WTC11 (cell line): ENCODE measurements around the gene FGFR2. TPM values are rescaled to one million over a fixed set of nuclear protein-coding genes. Genes with fewer than 3 reads are reported as not detected.

Experiments
- ATAC-seq: fragments of 200-7000 bp; cut with Tn5 transposase; 2 replicates; pipeline ENCODE4 v1.10.0; 2021; ENCODE audit warnings: mild to moderate bottlenecking, moderate library complexity
- CTCF ChIA-PET: fragments of 300-600 bp; sonication (Branson Sonifier 250); formaldehyde crosslinking; loops from one replicate; lab custom pipeline; 2021; ENCODE audit warnings: antibody characterized with exemption; lab: Charles Lee
- POLR2A ChIA-PET: fragments of 350-600 bp; sonication (Branson Sonifier 250); formaldehyde crosslinking; loops from one replicate; lab custom pipeline; 2021; ENCODE audit warnings: antibody characterized with exemption; lab: Charles Lee
- DNase-seq: peaks from one replicate; pipeline ENCODE4 v3.0.0; 2021; ENCODE audit warnings: low spot score
- H3K27ac Mint-ChIP-seq: 2 replicates; pipeline ENCODE4 v1.8.0; 2021; ENCODE audit warnings: mixed read lengths
- H3K27me3 Mint-ChIP-seq: 2 replicates; pipeline ENCODE4 v1.8.0; 2021; ENCODE audit warnings: low read depth, mild to moderate bottlenecking, moderate library complexity, mixed read lengths
- H3K36me3 Mint-ChIP-seq: 2 replicates; pipeline ENCODE4 v1.8.0; 2021; ENCODE audit warnings: mixed read lengths
- H3K4me1 Mint-ChIP-seq: 2 replicates; pipeline ENCODE4 v1.8.0; 2022; ENCODE audit warnings: mixed read lengths
- H3K4me3 Mint-ChIP-seq: 2 replicates; pipeline ENCODE4 v1.8.0; 2021; ENCODE audit warnings: mild to moderate bottlenecking, moderate library complexity, mixed read lengths
- H3K9me3 Mint-ChIP-seq: 2 replicates; pipeline ENCODE4 v1.8.0; 2021; ENCODE audit warnings: mixed read lengths
- ATF3 ChIP-seq: sonication (generic); formaldehyde crosslinking; conservative IDR thresholded peaks from 2 replicates; pipeline ENCODE4 v1.8.1; 2022; ENCODE audit warnings: mild to moderate bottlenecking, missing genetic modification reagents
- CDX4 ChIP-seq: fragments of 250-450 bp; sonication (Bioruptor Pico); IDR thresholded peaks from 2 replicates; pipeline ENCODE4 v1.9.0; 2021; ENCODE audit warnings: moderate library complexity, mild to moderate bottlenecking, inconsistent platforms, borderline replicate concordance
- CREM ChIP-seq: sonication (generic); formaldehyde crosslinking; IDR thresholded peaks from 2 replicates; pipeline ENCODE4 v1.8.1; 2022; ENCODE audit warnings: mild to moderate bottlenecking, missing genetic modification reagents, moderate library complexity
- FOXK1 ChIP-seq: sonication (generic); formaldehyde crosslinking; IDR thresholded peaks from 2 replicates; pipeline ENCODE4 v1.8.0; 2022; ENCODE audit warnings: mild to moderate bottlenecking, moderate library complexity, missing genetic modification reagents
- GRHL2 ChIP-seq: fragments of 250-450 bp; sonication (Bioruptor Pico); IDR thresholded peaks from 2 replicates; pipeline ENCODE4 v1.8.0; 2022; ENCODE audit warnings: mild to moderate bottlenecking, moderate library complexity; ENCODE audit not compliant: insufficient replicate concordance, severe bottlenecking
- GTF2I ChIP-seq: fragments of 250-450 bp; sonication (Bioruptor Pico); conservative IDR thresholded peaks from 2 replicates; pipeline ENCODE4 v1.4.0; 2021; ENCODE audit warnings: mild to moderate bottlenecking
- HMGA2 ChIP-seq: fragments of 250-450 bp; sonication (Bioruptor Pico); IDR thresholded peaks from 2 replicates; pipeline ENCODE4 v1.4.0; 2021; ENCODE audit warnings: mild to moderate bottlenecking, moderate library complexity
- MYBL2 ChIP-seq: sonication (generic); formaldehyde crosslinking; IDR thresholded peaks from 2 replicates; pipeline ENCODE4 v1.8.1; 2023; ENCODE audit warnings: mild to moderate bottlenecking, moderate library complexity, missing genetic modification reagents
- PRRX2 ChIP-seq: fragments of 250-450 bp; sonication (Bioruptor Pico); IDR thresholded peaks from 2 replicates; pipeline ENCODE4 v1.8.0; 2021; ENCODE audit warnings: mild to moderate bottlenecking
- USF1 ChIP-seq: sonication (generic); formaldehyde crosslinking; IDR thresholded peaks from 2 replicates; pipeline ENCODE4 v1.8.0; 2022; ENCODE audit warnings: mild to moderate bottlenecking, missing genetic modification reagents
- ZBTB21 ChIP-seq: sonication (generic); formaldehyde crosslinking; IDR thresholded peaks from 2 replicates; pipeline ENCODE4 v1.8.1; 2023; ENCODE audit warnings: mild to moderate bottlenecking, missing genetic modification reagents, borderline replicate concordance
- ZBTB43 ChIP-seq: sonication (generic); formaldehyde crosslinking; IDR thresholded peaks from 2 replicates; pipeline ENCODE4 v1.8.1; 2023; ENCODE audit warnings: mild to moderate bottlenecking, missing genetic modification reagents
- ZNF121 ChIP-seq: sonication (generic); formaldehyde crosslinking; IDR thresholded peaks from 2 replicates; pipeline ENCODE4 v1.8.0; 2023; ENCODE audit warnings: missing genetic modification reagents
- ZNF138 ChIP-seq: sonication (generic); formaldehyde crosslinking; conservative IDR thresholded peaks from 2 replicates; pipeline ENCODE4 v1.8.1; 2022; ENCODE audit warnings: mild to moderate bottlenecking, moderate library complexity, missing genetic modification reagents
- ZNF263 ChIP-seq: sonication (generic); formaldehyde crosslinking; IDR thresholded peaks from 2 replicates; pipeline ENCODE4 v1.8.1; 2022; ENCODE audit warnings: low read depth, mild to moderate bottlenecking, moderate library complexity, missing genetic modification reagents
- ZNF512 ChIP-seq: sonication (generic); formaldehyde crosslinking; IDR thresholded peaks from 2 replicates; pipeline ENCODE4 v1.8.1; 2022; ENCODE audit warnings: missing genetic modification reagents, borderline replicate concordance
- total RNA-seq: library from RNA; stranded (reverse); gene quantifications from 3 replicates; pipeline ENCODE4 v1.2.3, GENCODE V29; 2021
- TF ChIP-seq, protein P1 (sequence below): sonication (generic); formaldehyde crosslinking; IDR thresholded peaks from 2 replicates; pipeline ENCODE4 v1.8.0; 2022; ENCODE audit warnings: mild to moderate bottlenecking, missing genetic modification reagents
- TF ChIP-seq, protein P2 (sequence below): sonication (generic); formaldehyde crosslinking; IDR thresholded peaks from 2 replicates; pipeline ENCODE4 v1.8.1; 2023; ENCODE audit warnings: mild to moderate bottlenecking, moderate library complexity, missing genetic modification reagents
- TF ChIP-seq, protein P3 (sequence below): sonication (generic); formaldehyde crosslinking; IDR thresholded peaks from 2 replicates; pipeline ENCODE4 v1.8.1; 2022; ENCODE audit warnings: low read depth, mild to moderate bottlenecking, moderate library complexity, missing genetic modification reagents, borderline replicate concordance

FGFR2 gene
- total RNA-seq, 1 experiment from 2014 or later, result 95.0 TPM

- TF ChIP-seq ZBTB43 (CRISPR knock-in tag) (no peak), USF1 (CRISPR knock-in tag) (peak; percentile 12; the same call in 1 of the 2 replicates), GRHL2 (CRISPR knock-in tag) (no peak), CDX4 (CRISPR knock-in tag) (no peak), FOXK1 (no peak), ZBTB21 (CRISPR knock-in tag) (no peak), ZNF138 (CRISPR knock-in tag) (no peak)
- TF ChIP-seq, protein P1, sequence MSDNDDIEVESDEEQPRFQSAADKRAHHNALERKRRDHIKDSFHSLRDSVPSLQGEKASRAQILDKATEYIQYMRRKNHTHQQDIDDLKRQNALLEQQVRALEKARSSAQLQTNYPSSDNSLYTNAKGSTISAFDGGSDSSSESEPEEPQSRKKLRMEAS (CRISPR knock-in tag), result no peak; the same call in 1 of the 2 replicates
- TF ChIP-seq, protein P2, sequence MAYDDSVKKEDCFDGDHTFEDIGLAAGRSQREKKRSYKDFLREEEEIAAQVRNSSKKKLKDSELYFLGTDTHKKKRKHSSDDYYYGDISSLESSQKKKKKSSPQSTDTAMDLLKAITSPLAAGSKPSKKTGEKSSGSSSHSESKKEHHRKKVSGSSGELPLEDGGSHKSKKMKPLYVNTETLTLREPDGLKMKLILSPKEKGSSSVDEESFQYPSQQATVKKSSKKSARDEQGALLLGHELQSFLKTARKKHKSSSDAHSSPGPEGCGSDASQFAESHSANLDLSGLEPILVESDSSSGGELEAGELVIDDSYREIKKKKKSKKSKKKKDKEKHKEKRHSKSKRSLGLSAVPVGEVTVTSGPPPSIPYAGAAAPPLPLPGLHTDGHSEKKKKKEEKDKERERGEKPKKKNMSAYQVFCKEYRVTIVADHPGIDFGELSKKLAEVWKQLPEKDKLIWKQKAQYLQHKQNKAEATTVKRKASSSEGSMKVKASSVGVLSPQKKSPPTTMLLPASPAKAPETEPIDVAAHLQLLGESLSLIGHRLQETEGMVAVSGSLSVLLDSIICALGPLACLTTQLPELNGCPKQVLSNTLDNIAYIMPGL (CRISPR knock-in tag), result peak; percentile 84
Measured at GRCh38 chr10:121596689-121597503, 1.3 kb downstream of the FGFR2 start (continued).

DNA sequence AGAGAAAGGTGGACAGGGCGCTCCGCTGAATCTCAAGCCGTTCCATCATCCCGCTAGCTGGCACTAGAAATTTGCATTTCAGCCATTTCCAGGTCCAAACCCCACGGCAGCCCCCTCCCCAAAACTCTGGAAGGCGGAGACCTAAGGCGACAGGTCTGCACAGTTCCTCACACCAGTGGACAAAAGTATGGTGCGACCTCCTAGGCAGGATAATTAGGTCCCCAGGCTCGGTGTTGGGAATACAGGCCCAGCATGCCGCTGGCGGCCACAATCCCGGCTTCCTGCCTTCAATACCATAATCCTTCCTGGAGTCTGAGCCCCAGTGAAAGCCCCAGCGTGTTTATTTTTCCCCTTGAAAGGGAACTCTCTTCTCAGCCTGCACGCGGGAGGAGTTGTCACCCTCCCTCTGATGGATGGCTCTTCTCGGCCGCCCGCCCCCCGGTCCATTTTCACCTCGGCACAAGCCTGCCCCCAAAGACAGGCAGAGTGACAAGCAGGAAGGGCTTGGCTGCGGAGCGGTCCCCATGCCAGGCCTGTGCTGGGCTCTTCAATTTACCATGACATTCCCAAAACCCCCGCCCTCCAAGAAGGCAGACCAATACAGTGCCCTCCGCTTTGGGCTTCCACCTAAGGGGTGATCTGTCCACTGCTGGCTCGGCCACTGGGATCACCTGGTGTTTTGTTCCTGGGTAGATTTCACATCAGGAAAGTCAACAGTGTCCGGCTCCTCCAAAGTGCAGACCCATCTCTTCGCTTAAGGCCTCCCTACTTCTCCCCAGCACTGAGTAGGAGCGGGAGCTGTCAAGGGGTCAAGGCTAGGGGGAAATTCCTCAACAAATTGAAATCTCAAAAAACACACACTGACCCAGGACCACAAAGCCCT lies 2.2 kb downstream of the FGFR2 start:
- POLR2A ChIA-PET, result interaction anchor here (0.9 to 1.2 kb wide), 4 partner anchors 10 to 85 kb away, joined by 3 to 17 read pairs (median 4); no protein-coding TSS in a partner anchor
- peak; percentile 53 for DNase-seq
- H3K27me3 Mint-ChIP-seq, result peaks cover under 1% of the 10 kb centered on the region; the same call in 1 of the 2 replicates
- 0 out of 2 replicates have a peak, but pooled peaks have one; percentile 29 for TF ChIP-seq FOXK1
- TF ChIP-seq ZNF263 (CRISPR knock-in tag), result no peak
- TF ChIP-seq, all 79 proteins: peak for 1
- Mint-ChIP-seq H3K4me1 (peaks cover 77% of the 10 kb centered on the region), H3K4me3 (peak overlapping the region; percentile 99), H3K9me3 (no peaks in the 10 kb centered on the region), H3K36me3 (peaks cover 33% of the 10 kb centered on the region), H3K27ac (peak overlapping the region; percentile 100)
- CTCF ChIA-PET, result interaction anchor here (0.7 to 1.5 kb wide), 12 partner anchors 10 to 80 kb away, joined by 3 to 15 read pairs (median 3); no protein-coding TSS in a partner anchor
- ATAC-seq, result peak; percentile 16

GRCh38 chr10:121595351-121595805 lies 2.9 kb downstream of the FGFR2 start:
- DNase-seq (no peak), ATAC-seq (no peak)
- peaks cover 77% of the 10 kb centered on the region for H3K4me1 Mint-ChIP-seq
- no peaks in the 10 kb centered on the region for H3K27me3 Mint-ChIP-seq
- H3K9me3 Mint-ChIP-seq, result no peaks in the 10 kb centered on the region
- H3K4me3 Mint-ChIP-seq, result peak overlapping the region; percentile 99
- CTCF ChIA-PET, result interaction anchor here (1.4 kb wide), 1 partner anchor 14 kb away, joined by 4 read pairs; no protein-coding TSS in a partner anchor
- H3K36me3 Mint-ChIP-seq, result peaks cover 38% of the 10 kb centered on the region
- POLR2A ChIA-PET, result interaction anchor here (0.9 kb wide), 1 partner anchor 64 kb away, joined by 3 read pairs; no protein-coding TSS in a partner anchor
- H3K27ac Mint-ChIP-seq, result peak overlapping the region; percentile 100
- TF ChIP-seq HMGA2 (CRISPR knock-in tag), result no peak
- TF ChIP-seq ZNF121 (CRISPR knock-in tag), result no peak
- no peak for TF ChIP-seq GTF2I (CRISPR knock-in tag)
- no peak for TF ChIP-seq CREM (CRISPR knock-in tag)
- TF ChIP-seq MYBL2, result no peak
- no peak for TF ChIP-seq FOXK1
- TF ChIP-seq, protein P3, sequence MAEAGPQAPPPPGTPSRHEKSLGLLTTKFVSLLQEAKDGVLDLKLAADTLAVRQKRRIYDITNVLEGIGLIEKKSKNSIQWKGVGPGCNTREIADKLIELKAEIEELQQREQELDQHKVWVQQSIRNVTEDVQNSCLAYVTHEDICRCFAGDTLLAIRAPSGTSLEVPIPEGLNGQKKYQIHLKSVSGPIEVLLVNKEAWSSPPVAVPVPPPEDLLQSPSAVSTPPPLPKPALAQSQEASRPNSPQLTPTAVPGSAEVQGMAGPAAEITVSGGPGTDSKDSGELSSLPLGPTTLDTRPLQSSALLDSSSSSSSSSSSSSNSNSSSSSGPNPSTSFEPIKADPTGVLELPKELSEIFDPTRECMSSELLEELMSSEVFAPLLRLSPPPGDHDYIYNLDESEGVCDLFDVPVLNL (CRISPR knock-in tag), result no peak
- no peak for TF ChIP-seq PRRX2 (CRISPR knock-in tag)
- TF ChIP-seq ZNF512 (CRISPR knock-in tag), result no peak
- no peak for TF ChIP-seq ATF3 (CRISPR knock-in tag)
